GM12872 (cell line): ENCODE data around the gene MDM1.

ENCODE experiments used
- TF ChIP-seq, protein P1 (sequence below): IDR thresholded peaks from 3 replicates; pipeline ENCODE4 v1.5.1; 2011; ENCODE audit warnings: low read depth, mild to moderate bottlenecking, low read length, moderate library complexity; ENCODE audit not compliant: insufficient read depth

MDM1 gene, protein sequence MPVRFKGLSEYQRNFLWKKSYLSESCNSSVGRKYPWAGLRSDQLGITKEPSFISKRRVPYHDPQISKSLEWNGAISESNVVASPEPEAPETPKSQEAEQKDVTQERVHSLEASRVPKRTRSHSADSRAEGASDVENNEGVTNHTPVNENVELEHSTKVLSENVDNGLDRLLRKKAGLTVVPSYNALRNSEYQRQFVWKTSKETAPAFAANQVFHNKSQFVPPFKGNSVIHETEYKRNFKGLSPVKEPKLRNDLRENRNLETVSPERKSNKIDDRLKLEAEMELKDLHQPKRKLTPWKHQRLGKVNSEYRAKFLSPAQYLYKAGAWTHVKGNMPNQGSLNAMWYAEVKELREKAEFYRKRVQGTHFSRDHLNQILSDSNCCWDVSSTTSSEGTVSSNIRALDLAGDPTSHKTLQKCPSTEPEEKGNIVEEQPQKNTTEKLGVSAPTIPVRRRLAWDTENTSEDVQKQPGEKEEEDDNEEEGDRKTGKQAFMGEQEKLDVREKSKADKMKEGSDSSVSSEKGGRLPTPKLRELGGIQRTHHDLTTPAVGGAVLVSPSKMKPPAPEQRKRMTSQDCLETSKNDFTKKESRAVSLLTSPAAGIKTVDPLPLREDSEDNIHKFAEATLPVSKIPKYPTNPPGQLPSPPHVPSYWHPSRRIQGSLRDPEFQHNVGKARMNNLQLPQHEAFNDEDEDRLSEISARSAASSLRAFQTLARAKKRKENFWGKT

DNA sequence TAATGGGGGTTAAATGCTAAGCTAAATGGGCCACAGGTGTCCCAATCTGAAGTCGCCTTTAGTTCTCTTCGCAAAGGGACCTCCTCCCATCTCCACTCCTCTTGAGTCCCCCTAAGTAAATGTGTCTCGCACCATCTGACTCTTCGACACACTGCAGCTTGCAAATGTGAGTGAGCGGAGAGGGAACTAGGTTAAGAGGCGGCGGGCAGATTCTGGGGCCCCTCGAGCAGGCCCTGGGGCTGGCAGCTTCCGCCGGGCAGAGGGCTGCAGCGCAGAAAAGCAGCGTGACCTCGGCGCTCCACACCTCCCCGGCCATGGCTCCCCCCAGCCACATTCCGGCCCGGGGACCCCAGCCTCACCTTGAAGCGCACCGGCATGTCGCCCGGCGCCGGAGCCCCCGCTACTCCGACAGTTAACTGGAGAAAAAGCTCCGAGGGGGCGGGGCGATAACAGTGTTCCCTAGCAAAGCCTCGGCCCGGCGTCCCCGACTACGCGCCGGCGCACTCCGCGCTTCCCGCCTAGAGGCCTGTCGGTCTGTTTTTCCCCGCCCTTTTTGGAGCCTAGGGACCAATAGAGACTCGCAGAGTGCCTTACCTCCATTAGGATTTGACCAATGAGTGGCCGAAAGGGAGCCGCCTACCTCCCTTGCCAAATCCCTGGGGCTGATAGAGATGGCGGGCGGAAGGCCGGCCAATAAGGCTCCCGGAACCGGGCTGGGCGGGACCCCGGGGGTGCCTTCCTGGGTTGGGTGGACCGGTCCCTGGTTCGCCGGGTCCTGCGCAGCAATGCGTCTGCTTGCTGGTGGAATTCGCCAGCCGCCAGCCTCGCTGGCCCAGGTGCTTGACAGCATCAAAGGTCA is at the start of gene MDM1:
TSS of gene MDM1 (minus strand) at position 494 of the 859 bp plus-strand sequence. CDS start at position 377, 117 bp downstream.
- TF ChIP-seq, protein P1, sequence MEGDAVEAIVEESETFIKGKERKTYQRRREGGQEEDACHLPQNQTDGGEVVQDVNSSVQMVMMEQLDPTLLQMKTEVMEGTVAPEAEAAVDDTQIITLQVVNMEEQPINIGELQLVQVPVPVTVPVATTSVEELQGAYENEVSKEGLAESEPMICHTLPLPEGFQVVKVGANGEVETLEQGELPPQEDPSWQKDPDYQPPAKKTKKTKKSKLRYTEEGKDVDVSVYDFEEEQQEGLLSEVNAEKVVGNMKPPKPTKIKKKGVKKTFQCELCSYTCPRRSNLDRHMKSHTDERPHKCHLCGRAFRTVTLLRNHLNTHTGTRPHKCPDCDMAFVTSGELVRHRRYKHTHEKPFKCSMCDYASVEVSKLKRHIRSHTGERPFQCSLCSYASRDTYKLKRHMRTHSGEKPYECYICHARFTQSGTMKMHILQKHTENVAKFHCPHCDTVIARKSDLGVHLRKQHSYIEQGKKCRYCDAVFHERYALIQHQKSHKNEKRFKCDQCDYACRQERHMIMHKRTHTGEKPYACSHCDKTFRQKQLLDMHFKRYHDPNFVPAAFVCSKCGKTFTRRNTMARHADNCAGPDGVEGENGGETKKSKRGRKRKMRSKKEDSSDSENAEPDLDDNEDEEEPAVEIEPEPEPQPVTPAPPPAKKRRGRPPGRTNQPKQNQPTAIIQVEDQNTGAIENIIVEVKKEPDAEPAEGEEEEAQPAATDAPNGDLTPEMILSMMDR: no peak

DNA sequence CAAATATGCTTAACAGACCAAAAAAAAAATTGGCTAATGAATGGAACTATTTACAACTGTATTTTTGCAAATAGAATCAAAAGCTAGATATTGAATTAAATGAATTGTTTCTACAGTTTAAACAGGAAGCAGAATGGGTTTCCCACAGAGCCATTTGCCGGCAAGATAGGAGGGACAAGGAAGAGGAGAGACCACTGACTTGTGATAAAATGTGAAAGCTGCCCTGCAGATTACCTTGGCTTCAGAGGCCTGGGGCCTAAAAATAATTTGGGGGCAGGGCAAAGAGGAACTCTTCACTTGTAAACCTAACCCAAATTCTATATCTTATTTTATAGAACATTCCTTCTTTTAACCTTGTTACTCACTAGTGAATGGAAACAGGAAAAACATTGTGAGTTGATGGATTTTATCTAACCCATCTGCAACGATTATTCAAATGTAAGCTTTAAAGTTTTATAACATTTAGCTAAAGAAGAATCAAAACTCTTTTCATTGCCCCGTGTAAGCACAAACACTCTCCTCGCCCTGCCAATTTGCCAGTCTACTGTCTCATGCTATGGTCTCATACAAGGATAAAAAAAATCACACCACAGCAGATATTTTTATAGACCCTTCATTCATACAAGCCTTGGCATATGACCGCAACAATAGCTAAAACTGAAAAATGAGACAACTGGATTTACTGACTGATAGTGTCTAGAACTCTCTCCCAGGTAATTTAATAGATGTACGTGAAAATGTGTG is 49.5 kb upstream of the MDM1 start:
- TF ChIP-seq, protein P1: no peak

DNA sequence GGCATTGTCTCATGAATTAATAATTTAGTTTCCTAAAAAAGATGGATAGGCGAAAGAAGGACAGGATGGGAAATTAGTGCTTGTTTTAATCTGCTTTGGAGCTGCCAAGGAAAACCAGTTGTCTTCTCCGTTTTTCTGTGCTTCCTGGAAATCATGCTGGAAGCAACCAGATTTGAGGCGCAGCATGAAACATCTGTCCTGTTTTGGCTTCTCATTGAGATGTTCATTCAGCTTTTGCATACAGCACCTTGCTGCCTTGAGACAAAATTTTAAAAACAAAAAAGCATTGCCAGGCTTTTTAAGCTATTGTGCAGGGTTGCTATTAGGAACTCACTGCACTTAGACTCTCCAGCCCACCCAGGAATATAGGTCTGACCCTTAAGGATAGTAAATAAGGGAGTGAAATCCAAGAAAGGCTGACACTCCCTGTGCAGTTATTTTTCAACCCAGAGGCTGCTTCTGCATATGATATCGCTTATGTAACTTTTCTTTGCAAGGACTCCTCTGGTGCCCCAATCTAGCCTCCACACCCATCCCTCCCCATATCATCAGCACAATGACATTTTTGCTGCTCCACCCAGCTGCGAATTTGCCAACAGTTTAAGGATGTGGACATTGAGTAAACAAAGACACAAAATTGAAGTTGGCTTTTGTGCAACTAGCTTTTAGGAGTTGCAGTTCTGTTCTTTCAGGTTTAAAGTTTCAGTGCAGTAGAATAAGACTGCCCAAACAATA is 46.9 kb upstream of the MDM1 start:
- TF ChIP-seq, protein P1: no peak

DNA sequence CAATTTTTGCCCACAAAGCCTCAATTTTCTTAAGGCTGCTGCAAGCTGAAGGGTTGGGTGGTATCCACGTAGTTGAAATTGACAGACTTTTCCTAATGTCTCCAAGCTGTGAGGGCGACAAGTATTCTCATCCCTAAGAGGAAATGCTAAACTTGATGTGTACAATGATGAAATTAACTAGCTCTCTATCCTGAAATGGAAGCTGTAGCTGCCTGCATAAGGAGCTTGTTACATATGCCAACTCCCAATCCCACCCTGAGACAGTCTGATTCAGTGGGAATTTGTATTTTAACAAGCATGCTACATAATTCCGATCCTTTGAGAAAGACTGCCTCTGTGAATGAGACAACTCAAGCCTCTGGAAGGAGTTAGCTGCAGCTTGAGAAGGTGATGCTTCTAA is 45.7 kb upstream of the MDM1 start:
- TF ChIP-seq, protein P1: no peak

DNA sequence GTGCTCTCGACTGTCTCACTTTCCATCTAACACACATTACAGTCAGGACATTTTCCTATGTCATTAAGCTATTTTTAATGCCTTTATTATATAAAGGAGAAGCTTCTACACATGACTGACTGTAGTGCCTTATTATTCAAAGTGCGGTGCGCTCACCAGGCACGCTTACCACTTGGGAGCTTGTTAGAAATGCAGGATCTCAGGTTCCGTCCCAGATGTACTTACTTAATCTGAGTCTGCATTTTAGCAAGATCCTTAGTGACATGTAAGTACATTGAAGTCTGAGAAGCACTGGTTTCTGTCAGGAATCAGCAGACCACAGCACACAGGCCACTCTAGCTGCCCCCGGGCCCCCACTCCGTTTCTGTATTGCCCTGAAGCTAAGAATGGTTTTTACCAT is 44.7 kb upstream of the MDM1 start:
- TF ChIP-seq, protein P1: no peak

DNA sequence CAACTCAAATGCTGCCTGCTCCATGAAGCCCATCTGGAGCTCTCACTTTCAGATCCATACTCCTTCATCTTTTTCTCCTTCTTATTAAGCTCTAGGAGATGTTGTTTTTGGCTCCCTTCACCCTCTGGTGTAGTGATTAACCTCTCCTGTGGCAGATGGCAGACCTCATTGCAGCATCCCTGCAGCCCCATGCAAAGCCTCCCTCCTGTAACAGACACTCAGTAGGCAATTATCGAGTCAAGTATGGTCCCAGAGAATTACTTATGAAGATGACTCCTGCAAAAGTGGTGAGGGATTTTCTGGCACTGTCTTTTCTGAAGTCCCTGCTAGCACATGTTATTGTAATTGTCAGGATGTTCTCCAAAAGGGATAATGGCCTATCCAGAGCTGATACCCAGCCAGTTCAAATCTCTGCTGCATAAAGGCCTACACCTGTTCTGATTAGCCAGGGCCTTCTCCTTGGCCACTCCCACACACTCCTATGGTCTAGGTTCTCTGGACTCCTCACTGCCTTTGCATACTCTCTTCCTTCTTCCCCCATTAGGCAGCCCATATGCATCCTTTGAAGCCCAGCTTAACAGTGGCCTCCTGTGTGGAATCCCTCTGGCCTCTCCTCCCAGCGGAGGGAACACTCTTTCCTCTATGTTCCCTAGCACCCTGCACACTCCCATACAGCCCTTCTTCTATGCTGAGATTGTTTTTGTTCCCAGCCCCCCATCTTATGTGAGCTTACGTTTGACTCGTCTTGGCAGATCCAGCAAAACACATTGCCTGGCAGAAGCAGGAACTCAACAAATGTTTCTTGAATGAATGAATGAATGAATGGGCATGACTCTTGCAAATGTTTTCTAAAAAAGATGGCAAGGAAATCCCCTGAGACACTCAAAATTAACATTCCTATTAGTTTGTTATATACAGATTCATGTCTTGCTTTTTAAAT is 43.9 kb upstream of the MDM1 start:
- TF ChIP-seq, protein P1: no peak
